Measurements from ENCODE around the gene DNAH14.
A peak's percentile ranks its signal among the peaks of the same experiment; 100 is the strongest.

The DNAH14 gene

GRCh38 chr1:225426395-225427234 is 497.1 kb downstream of the DNAH14 start:
- Histone ChIP-seq H3K4me2 (ENCODE audit: low read length) (peak overlapping the region; percentile 98), H3K9me3 (ENCODE audit: control insufficient read depth, low read length) (no peaks in the 10 kb centered on the region), H3K4me1 (no peaks in the 10 kb centered on the region), H2AFZ (peak overlapping the region; percentile 85), H3K79me2 (peaks cover 8% of the 10 kb centered on the region), H3K27me3 (ENCODE audit: control insufficient read depth, insufficient read depth, low read length) (no peaks in the 10 kb centered on the region), H3K9ac (no peak overlapping the region), H3K4me3 (ENCODE audit: low read depth, low read length) (peak overlapping the region; percentile 85), H3K36me3 (ENCODE audit: control insufficient read depth, insufficient read depth, low read length) (no peaks in the 10 kb centered on the region), H3K27ac (no peak overlapping the region)
- no peak for TF ChIP-seq CTCF (IDR thresholded peaks at IDR 0.05)

GRCh38 chr1:225427235-225428067 is 498.0 kb downstream of the DNAH14 start, which contains the start of gene LBR:
Gene LBR, minus strand, starts transcription at chr1:225428038. Its CDS starts 3,963 bp downstream, at chr1:225424075.
- no peaks in the 10 kb centered on the region for H3K9me3 ChIP-seq (ENCODE audit: control insufficient read depth, low read length)
- H3K4me1 ChIP-seq = no peaks in the 10 kb centered on the region
- TF ChIP-seq CTCF (IDR thresholded peaks at IDR 0.05) = no peak
- peak within 1 kb of the TSS; percentile 98 for H3K4me2 ChIP-seq (ENCODE audit: low read length)
- H3K9ac ChIP-seq = no peak within 1 kb of the TSS
- H3K27me3 ChIP-seq (ENCODE audit: control insufficient read depth, insufficient read depth, low read length) = no peaks in the 10 kb centered on the region
- H3K36me3 ChIP-seq (ENCODE audit: control insufficient read depth, insufficient read depth, low read length) = no peaks in the 10 kb centered on the region
- H3K79me2 ChIP-seq = peaks cover 8% of the 10 kb centered on the region
- H2AFZ ChIP-seq = peak within 1 kb of the TSS; percentile 91
- peak within 1 kb of the TSS; percentile 85 for H3K4me3 ChIP-seq (ENCODE audit: low read depth, low read length)
- peak within 1 kb of the TSS; percentile 68 for H3K27ac ChIP-seq

GRCh38 chr1:225428068-225428880 is 498.8 kb downstream of the DNAH14 start:
- Histone ChIP-seq H2AFZ (peak overlapping the region; percentile 91), H3K27ac (peak overlapping the region; percentile 68), H3K4me3 (ENCODE audit: low read depth, low read length) (peak overlapping the region; percentile 85), H3K27me3 (ENCODE audit: control insufficient read depth, insufficient read depth, low read length) (no peaks in the 10 kb centered on the region), H3K4me2 (ENCODE audit: low read length) (peak overlapping the region; percentile 98), H3K36me3 (ENCODE audit: control insufficient read depth, insufficient read depth, low read length) (no peaks in the 10 kb centered on the region), H3K4me1 (no peaks in the 10 kb centered on the region), H3K9ac (no peak overlapping the region), H3K9me3 (ENCODE audit: control insufficient read depth, low read length) (no peaks in the 10 kb centered on the region), H3K79me2 (peaks cover 8% of the 10 kb centered on the region)
- no peak for TF ChIP-seq CTCF (IDR thresholded peaks at IDR 0.05)

- TF ChIP-seq CTCF (IDR thresholded peaks at IDR 0.05) = no peak
- peak overlapping the region; percentile 91 for H2AFZ ChIP-seq
- H3K79me2 ChIP-seq = peaks cover 6% of the 10 kb centered on the region
- no peaks in the 10 kb centered on the region for H3K36me3 ChIP-seq (ENCODE audit: control insufficient read depth, insufficient read depth, low read length)
- no peak overlapping the region for H3K27ac ChIP-seq
- H3K27me3 ChIP-seq (ENCODE audit: control insufficient read depth, insufficient read depth, low read length) = no peaks in the 10 kb centered on the region
- no peaks in the 10 kb centered on the region for H3K9me3 ChIP-seq (ENCODE audit: control insufficient read depth, low read length)
- no peaks in the 10 kb centered on the region for H3K4me1 ChIP-seq
- H3K4me3 ChIP-seq (ENCODE audit: low read depth, low read length) = peak overlapping the region; percentile 85
- H3K9ac ChIP-seq = no peak overlapping the region
- peak overlapping the region; percentile 98 for H3K4me2 ChIP-seq (ENCODE audit: low read length)
Observed at GRCh38 chr1:225428881-225429455, 499.5 kb downstream of the DNAH14 start.
